NCI-H146 treated with DMSO at 0.1 percent for 48 hours (cell line): ENCODE measurements around the gene FAM120AOS.
"Not testable (repeated sequence)": the region's sequence is repeated elsewhere in the genome, so short reads cannot be mapped to it uniquely, and the experiment has no call there.

Source experiments
- DNase-seq: peaks from one replicate; lab custom pipeline; 2025; ENCODE audit not compliant: unreplicated experiment; lab: John Stamatoyannopoulos, UW

FAM120AOS gene

DNA sequence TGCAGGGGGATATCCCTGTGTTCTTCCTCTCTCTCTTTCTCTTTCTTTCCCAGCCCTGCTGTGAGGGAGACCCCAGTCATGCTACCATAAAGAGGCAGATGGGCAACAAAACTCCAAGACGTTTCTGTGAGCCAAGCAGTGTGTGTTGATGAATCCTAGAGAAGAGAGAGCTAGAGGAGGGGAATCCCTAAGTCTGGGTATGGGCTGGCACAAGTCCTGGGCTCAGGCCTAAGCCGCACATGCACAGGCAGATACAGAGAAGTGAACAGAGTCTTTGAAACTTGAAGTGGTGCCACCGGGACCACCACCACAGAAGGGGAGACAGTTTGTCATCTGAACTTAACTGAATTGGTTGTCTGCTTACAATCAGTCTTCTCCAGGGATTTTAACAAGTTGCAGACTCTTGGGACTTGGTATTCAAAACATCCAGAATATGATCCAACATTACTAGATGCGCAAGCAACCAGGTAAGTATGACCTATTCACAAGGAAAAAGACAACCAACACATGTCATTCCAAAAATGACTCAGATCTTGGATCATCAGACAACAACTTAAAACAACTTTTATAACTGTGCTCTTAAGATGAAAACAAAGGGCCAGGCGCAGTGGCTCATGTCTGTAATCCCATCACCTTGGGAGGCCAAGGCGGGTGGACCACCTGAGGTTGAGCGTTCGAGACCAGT lies 12.3 kb downstream of the FAM120AOS start:
- DNase-seq = no peak

DNA sequence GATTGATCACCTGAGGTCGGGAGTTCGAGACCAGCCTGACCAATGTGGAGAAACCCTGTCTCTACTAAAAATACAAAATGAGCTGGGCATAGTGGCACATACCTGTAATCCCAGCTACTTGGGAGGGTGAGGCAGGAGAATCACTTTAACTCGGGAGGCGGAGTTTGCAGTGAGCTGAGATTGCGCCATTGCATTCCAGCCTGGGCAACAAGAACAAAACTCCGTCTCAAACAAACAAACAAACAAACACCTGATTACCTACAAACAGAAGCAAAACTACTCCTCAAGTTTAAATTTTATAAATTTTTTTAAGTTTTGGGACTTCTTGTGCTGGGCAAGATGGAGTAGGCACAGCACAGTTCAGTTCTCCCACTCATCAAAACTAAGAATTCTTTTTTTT lies 14.1 kb downstream of the FAM120AOS start:
- not testable (repeated sequence) for DNase-seq

DNA sequence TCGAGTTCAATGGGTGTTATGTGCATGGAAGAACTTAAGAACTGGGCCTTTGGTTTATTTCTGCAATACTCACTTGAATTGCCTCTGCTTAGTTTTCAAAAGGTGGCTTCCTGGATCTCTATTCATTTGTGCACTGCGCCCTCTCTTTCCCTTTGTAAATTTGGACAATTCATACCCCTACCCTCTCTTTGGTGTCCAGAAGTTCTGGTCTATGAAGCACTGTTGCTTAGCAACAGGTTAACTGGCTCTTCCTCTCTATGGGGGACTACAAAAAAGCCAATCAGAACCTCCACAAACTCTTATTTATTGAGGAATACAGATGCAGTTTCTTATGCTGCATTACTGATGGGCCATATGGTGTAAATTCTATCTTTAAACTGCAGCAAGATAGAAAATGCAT lies 15.4 kb downstream of the FAM120AOS start:
- DNase-seq = no peak

GRCh38 chr9:93436655-93437407 lies 16.6 kb downstream of the FAM120AOS start:
- DNase-seq = no peak

GRCh38 chr9:93436218-93436617 lies 17.2 kb downstream of the FAM120AOS start:
- no peak for DNase-seq

DNA sequence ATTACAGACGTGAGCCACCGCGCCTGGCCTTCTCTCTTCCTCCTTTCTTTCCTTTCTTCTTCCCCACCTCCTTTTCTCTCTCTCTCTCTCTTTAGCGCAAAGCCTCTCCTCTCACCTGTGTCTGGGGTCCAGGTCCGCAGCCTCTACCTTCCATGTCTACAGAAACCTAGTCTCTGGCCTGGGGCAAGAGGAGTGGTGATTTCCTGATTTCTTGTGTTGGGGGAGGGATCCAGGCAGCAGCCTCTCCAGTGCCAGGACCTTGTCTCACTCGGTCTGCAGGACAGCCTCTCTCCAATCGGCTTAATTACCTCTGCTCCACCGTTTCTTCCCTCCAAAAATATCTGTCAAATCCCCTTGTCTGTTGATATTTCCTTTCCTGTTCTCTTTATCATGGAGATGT lies 18.0 kb downstream of the FAM120AOS start:
- no peak for DNase-seq

GRCh38 chr9:93434056-93434455 lies 19.3 kb downstream of the FAM120AOS start:
- DNase-seq = no peak

DNA sequence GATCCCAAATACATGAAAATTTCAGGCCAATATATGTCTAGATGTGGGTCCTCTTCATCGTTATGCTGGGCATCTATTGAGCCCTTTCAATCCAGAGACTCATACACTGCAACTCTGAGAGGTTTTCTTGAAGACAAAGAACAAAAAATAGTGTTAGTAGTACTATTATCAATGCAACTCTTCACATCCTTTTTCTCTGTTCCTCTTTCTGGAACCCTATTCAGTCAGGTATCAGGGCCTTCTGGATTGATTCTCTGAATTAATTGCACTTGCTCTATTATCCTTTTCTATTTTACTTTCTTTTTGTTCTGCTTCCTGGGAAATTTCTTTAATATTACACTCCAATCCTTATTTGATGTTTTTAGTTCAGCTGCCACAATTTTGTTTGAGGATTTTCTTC lies 20.4 kb downstream of the FAM120AOS start:
- DNase-seq = no peak

GRCh38 chr9:93431539-93432105 lies 21.8 kb downstream of the FAM120AOS start:
- DNase-seq = no peak

DNA sequence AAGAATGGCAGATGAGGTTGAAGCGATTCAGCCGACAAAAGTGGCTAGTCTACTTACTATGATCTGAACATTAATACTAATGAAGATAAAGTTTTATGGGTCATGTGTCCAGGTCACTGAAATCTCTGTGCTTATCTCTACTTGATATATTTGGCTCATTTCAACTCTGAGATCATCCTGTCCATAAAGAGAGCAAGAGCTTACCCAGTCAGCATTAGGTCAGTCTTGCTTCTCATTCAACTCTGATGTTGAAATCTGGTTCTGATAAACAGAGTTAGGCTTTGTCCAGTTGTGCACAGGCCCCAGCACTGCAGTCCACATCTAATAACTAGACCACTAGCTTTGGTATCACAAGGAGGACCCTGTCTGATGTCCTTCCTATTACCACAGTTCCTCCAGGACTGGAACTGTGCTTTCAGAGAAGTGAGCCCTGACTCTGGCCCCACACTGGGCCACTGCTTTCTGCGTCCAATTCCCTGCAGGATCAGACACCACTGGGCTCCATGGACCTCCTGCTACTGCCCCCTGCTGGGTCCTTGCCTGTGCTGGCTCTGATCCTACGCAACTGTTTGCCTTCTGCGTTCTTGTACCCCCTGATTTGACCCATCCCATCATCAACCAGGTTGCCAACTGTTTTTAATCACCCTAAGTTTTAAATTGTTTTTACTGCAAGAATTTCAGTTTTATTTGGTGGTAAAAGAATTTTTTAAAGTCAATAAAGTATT lies 25.6 kb downstream of the FAM120AOS start:
- DNase-seq = no peak

DNA sequence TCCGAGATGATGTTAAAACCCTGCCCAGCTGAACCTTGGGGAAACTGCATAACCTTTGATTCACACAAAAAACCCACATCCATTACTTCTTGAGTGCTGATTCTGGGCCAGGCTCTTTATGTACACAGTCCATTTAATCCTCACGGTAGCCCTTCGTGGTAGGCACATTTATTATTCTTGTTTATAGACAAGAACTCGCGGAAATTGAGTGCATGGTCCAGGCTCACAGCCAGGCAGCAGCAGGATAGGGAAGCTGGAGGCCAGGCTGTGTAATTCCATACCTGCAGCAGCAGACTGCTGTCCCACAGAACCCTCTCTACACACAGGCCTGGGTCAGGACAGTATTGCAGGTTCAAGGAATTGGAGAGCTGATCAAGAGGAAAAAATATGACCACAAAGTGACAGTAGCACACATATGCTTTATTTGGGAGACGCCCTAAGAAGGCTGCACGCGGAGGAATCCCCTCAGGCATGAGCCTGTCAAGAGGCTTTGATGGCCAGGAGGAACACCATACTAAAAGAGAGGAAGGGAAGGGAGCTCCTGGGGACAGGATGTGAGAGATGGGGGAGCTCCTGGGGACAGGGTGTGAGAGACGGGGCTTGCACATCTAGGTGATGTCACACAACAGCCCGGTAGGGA lies 30.3 kb downstream of the FAM120AOS start:
- no peak for DNase-seq

DNA sequence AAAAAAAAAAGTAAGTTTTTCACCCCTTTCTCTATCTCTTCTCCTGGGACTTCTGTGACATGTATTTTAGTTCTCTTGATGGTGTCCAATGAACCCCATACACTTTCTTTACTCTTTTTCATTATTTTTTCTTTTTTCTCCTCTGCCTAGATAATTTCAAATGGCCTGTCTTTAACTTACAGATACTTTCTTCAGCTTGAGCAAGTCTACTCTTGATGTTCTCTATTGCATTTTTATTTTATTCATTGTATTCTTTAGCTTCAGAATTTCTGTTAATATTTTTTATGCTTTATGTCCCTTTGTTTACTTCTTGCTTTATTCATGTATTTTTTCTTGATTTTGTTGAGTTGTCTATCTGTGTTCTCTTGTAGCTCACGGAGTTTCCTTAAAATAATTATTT lies 34.4 kb downstream of the FAM120AOS start:
- DNase-seq = no peak

DNA sequence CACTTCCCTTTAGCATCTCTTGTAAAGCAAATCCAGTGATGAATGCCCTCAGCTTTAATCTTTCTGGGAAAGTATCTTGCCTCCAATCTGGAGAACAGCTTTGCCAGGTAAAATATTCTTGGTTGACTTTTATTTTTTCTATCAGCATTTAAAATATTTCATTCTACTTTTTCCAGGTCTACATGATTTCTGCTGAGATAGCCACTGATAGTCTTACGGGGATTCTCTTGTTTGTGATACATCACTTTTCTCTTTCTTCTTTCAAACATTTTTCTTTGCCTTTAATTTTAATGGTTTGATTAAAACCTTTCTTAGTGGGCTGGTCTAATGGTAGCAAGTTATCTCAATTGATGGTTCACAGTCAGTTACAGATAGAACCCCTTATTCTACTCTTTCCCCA lies 35.8 kb downstream of the FAM120AOS start:
- no peak for DNase-seq

GRCh38 chr9:93416530-93417235 lies 36.7 kb downstream of the FAM120AOS start:
- DNase-seq = no peak

DNA sequence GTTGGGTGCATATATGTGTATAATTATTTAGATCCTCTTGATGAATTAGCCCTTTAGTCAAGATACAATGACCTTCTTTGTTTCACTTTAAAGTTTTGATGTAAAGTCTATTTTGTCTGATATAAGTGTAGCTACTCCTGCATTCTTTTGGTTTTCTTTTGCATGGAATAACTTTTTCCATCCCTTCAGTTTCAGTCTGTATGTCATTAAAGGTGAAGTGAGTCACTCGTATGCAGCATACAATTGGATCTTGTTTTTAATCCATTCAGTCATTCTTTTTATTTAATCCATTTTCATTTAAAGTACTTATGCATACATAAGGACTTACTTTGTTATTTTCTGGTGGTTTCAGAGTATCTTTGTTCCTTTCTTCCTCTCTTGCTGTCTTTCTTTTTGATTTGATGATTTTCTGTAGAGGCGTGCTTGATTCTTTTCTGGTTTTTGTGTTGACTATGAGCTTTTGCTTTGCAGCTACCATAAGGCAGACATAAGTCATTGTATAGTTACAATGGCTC lies 38.1 kb downstream of the FAM120AOS start:
- no peak for DNase-seq

DNA sequence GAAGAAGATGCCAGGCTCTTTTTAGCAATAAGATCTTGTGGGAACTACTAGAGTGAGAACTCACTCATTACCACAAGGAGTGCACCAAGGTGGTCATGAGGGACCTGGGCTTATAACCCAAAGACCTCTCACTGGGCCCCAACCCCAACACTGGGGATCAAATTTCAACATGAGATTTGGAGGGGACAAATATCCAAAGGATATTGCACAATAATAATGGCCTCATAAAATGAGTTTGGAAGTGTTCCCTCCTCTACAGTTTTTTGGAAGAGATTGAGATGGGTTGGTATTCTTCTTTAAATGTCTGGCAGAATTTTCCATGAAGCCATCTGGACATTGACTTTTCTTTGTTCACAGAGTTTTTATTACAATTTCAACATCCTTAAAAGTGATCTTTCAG lies 39.9 kb downstream of the FAM120AOS start:
- DNase-seq = no peak

GRCh38 chr9:93406371-93406770 lies 47.0 kb downstream of the FAM120AOS start:
- DNase-seq = no peak

GRCh38 chr9:93398471-93398870 lies 54.9 kb downstream of the FAM120AOS start:
- DNase-seq = no peak

- DNase-seq = no peak
These were observed 55.6 kb downstream of the FAM120AOS start for GRCh38 chr9:93397661-93398373.
